ENCODE data around the gene CNTN4. TPM values are rescaled to one million over a fixed set of nuclear protein-coding genes. Genes with fewer than 3 reads are reported as not detected.

Gene CNTN4
- total RNA-seq, 1 donor from 2014 or later: 48.3 TPM

- no peak overlapping the region for H3K27ac Mint-ChIP-seq (ENCODE audit: unreplicated experiment)
- no peak overlapping the region for H3K4me3 Mint-ChIP-seq (ENCODE audit: unreplicated experiment)
- H3K36me3 Mint-ChIP-seq (ENCODE audit: unreplicated experiment): no peaks in the 10 kb centered on the region
- no peaks in the 10 kb centered on the region for H3K4me1 Mint-ChIP-seq (ENCODE audit: unreplicated experiment)
- no peak for DNase-seq (ENCODE audit: extremely low spot score, unreplicated experiment)
- no peaks in the 10 kb centered on the region for H3K27me3 Mint-ChIP-seq (ENCODE audit: unreplicated experiment)
- peak; percentile 55 for TF ChIP-seq CTCF (IDR thresholded peaks at IDR 0.05)
- H3K9me3 Mint-ChIP-seq (ENCODE audit: unreplicated experiment): peaks cover 7% of the 10 kb centered on the region
Observed at GRCh38 chr3:2921903-2922302, 823.2 kb downstream of the CNTN4 start.

- TF ChIP-seq CTCF (IDR thresholded peaks at IDR 0.05): no peak
- H3K4me3 Mint-ChIP-seq (ENCODE audit: unreplicated experiment): no peak overlapping the region
- peaks cover 3% of the 10 kb centered on the region for H3K9me3 Mint-ChIP-seq (ENCODE audit: unreplicated experiment)
- no peaks in the 10 kb centered on the region for H3K27me3 Mint-ChIP-seq (ENCODE audit: unreplicated experiment)
- no peak for DNase-seq (ENCODE audit: extremely low spot score, unreplicated experiment)
- no peak overlapping the region for H3K27ac Mint-ChIP-seq (ENCODE audit: unreplicated experiment)
- no peaks in the 10 kb centered on the region for H3K4me1 Mint-ChIP-seq (ENCODE audit: unreplicated experiment)
- H3K36me3 Mint-ChIP-seq (ENCODE audit: unreplicated experiment): no peaks in the 10 kb centered on the region
Observed at GRCh38 chr3:2923390-2923789, 824.7 kb downstream of the CNTN4 start.

GRCh38 chr3:2927259-2927658, 828.6 kb downstream of the CNTN4 start:
- H3K9me3 Mint-ChIP-seq (ENCODE audit: unreplicated experiment): peaks cover 10% of the 10 kb centered on the region
- DNase-seq (ENCODE audit: extremely low spot score, unreplicated experiment): no peak
- H3K36me3 Mint-ChIP-seq (ENCODE audit: unreplicated experiment): no peaks in the 10 kb centered on the region
- no peak overlapping the region for H3K4me3 Mint-ChIP-seq (ENCODE audit: unreplicated experiment)
- no peak overlapping the region for H3K27ac Mint-ChIP-seq (ENCODE audit: unreplicated experiment)
- no peak for TF ChIP-seq CTCF (IDR thresholded peaks at IDR 0.05)
- no peaks in the 10 kb centered on the region for H3K4me1 Mint-ChIP-seq (ENCODE audit: unreplicated experiment)
- H3K27me3 Mint-ChIP-seq (ENCODE audit: unreplicated experiment): no peaks in the 10 kb centered on the region

GRCh38 chr3:2929574-2929973, 830.9 kb downstream of the CNTN4 start:
- Mint-ChIP-seq H3K4me1 (ENCODE audit: unreplicated experiment) (no peaks in the 10 kb centered on the region), H3K4me3 (ENCODE audit: unreplicated experiment) (no peak overlapping the region), H3K36me3 (ENCODE audit: unreplicated experiment) (no peaks in the 10 kb centered on the region), H3K27me3 (ENCODE audit: unreplicated experiment) (no peaks in the 10 kb centered on the region), H3K27ac (ENCODE audit: unreplicated experiment) (no peak overlapping the region), H3K9me3 (ENCODE audit: unreplicated experiment) (peaks cover 15% of the 10 kb centered on the region)
- no peak for DNase-seq (ENCODE audit: extremely low spot score, unreplicated experiment)
- no peak for TF ChIP-seq CTCF (IDR thresholded peaks at IDR 0.05)

GRCh38 chr3:2931265-2931664, 832.6 kb downstream of the CNTN4 start:
- Mint-ChIP-seq H3K4me3 (ENCODE audit: unreplicated experiment) (no peak overlapping the region), H3K36me3 (ENCODE audit: unreplicated experiment) (no peaks in the 10 kb centered on the region), H3K4me1 (ENCODE audit: unreplicated experiment) (no peaks in the 10 kb centered on the region), H3K27me3 (ENCODE audit: unreplicated experiment) (no peaks in the 10 kb centered on the region), H3K27ac (ENCODE audit: unreplicated experiment) (no peak overlapping the region), H3K9me3 (ENCODE audit: unreplicated experiment) (peaks cover 19% of the 10 kb centered on the region)
- TF ChIP-seq CTCF (IDR thresholded peaks at IDR 0.05): no peak
- DNase-seq (ENCODE audit: extremely low spot score, unreplicated experiment): no peak

Measured in osteocyte (in vitro differentiated cells).